ENCODE measurements around the gene USP17L12. TPM values are rescaled to one million over a fixed set of nuclear protein-coding genes. Genes with fewer than 3 reads are reported as not detected.
"Not testable (repeated sequence)": the region's sequence is repeated elsewhere in the genome, so short reads cannot be mapped to it uniquely, and the experiment has no call there.

The USP17L12 gene
- total RNA-seq, 4 donors from 2014 or later, result not detected

DNA sequence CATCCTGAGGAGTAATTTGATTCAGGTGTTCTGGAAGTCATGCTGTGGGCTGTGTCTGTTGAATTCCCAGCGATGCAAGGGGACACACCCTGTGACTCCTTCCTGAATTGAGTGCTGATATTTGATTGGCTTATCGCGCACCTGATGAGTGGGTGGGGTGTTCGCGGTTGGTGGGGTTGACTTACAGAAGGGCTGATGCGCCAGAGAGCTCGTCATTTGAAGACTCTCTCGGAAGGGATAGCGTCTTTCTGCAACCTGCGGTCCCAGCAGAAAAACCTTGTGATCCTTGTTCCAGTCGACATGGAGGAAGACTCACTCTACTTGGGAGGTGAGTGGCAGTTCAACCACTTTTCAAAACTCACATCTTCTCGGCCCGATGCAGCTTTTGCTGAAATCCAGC is 42.6 kb downstream of the USP17L12 start, which contains the start of gene USP17L21:
USP17L21 (plus strand) TSS at position 301 of the 400 bp plus-strand sequence; CDS start at position 301, 0 bp downstream.
- H3K4me1 ChIP-seq; H3K27me3 ChIP-seq; H3K4me3 ChIP-seq (replicated peaks in 1 of 3); H3K27ac ChIP-seq; DNase-seq; H3K9me3 ChIP-seq; H3K36me3 ChIP-seq; intact Hi-C loops (cut with DNase I): not testable (repeated sequence)
- no CpG with 5 or more reads among the region's 13 CpGs for WGBS, 2 donors

DNA sequence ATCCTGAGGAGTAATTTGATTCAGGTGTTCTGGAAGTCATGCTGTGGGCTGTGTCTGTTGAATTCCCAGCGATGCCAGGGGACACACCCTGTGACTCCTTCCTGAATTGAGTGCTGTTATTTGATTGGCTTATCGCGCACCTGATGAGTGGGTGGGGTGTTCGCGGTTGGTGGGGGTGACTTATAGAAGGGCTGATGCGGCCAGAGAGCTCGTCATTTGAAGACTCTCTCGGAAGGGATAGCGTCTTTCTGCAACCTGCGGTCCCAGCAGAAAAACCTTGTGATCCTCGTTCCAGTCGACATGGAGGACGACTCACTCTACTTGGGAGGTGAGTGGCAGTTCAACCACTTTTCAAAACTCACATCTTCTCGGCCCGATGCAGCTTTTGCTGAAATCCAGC is 47.4 kb downstream of the USP17L12 start, which contains the start of gene USP17L22:
USP17L22 (plus strand) TSS at position 301 of the 400 bp plus-strand sequence; CDS start at position 301, 0 bp downstream.
- H3K4me3 ChIP-seq (replicated peaks in 1 of 3); intact Hi-C loops (cut with DNase I); H3K27me3 ChIP-seq; DNase-seq; H3K9me3 ChIP-seq; H3K36me3 ChIP-seq; H3K4me1 ChIP-seq; H3K27ac ChIP-seq: not testable (repeated sequence)
- WGBS, 2 donors, result no CpG with 5 or more reads among the region's 15 CpGs

Other genes with a start within 250 kb of the USP17L12 start
- gene FAM90A26, start 49.7 kb upstream of the USP17L12 start, total RNA-seq, result not detected
- not detected for gene USP17L10, start 9.5 kb upstream of the USP17L12 start, total RNA-seq
- gene USP17L11, start 4.7 kb upstream of the USP17L12 start, total RNA-seq, result not detected
- gene USP17L13, start 4.7 kb downstream of the USP17L12 start, total RNA-seq, result not detected
- gene USP17L15, start 14.2 kb downstream of the USP17L12 start, total RNA-seq, result not detected
- not detected for gene USP17L17, start 23.7 kb downstream of the USP17L12 start, total RNA-seq
- gene USP17L18, start 28.5 kb downstream of the USP17L12 start, total RNA-seq, result not detected
- gene USP17L19, start 33.2 kb downstream of the USP17L12 start, total RNA-seq, result not detected
- not detected for gene USP17L20, start 38.0 kb downstream of the USP17L12 start, total RNA-seq
- gene USP17L21, start 42.7 kb downstream of the USP17L12 start, total RNA-seq, result not detected
- not detected for gene USP17L22, start 47.5 kb downstream of the USP17L12 start, total RNA-seq
- gene USP17L24, start 105.0 kb downstream of the USP17L12 start, total RNA-seq, result not detected
- gene USP17L25, start 109.8 kb downstream of the USP17L12 start, total RNA-seq, result not detected
- not detected for gene USP17L26, start 114.5 kb downstream of the USP17L12 start, total RNA-seq
- gene USP17L5, start 119.3 kb downstream of the USP17L12 start, total RNA-seq, result not detected
- gene USP17L27, start 124.0 kb downstream of the USP17L12 start, total RNA-seq, result not detected
- gene USP17L28, start 128.7 kb downstream of the USP17L12 start, total RNA-seq, result not detected
- not detected for gene USP17L29, start 133.5 kb downstream of the USP17L12 start, total RNA-seq
- gene USP17L30, start 143.0 kb downstream of the USP17L12 start, total RNA-seq, result not detected
- gene DEFB131A, start 224.3 kb downstream of the USP17L12 start, total RNA-seq, result not detected

Measured in thyroid gland (tissue), 4 donors.